CD4-positive, alpha-beta memory T cell (primary cell): ENCODE measurements around the gene GPR143. TPM values are rescaled to one million over a fixed set of nuclear protein-coding genes. Genes with fewer than 3 reads are reported as not detected.

Experiments used
- CTCF ChIA-PET: fragments of 350-600 bp; sonication (Branson Sonifier 250); formaldehyde crosslinking; loops from one replicate; lab custom pipeline; 2021; ENCODE audit warnings: inconsistent platforms; ENCODE audit not compliant: partially characterized antibody; lab: Charles Lee
- POLR2A ChIA-PET: fragments of 350-600 bp; sonication (Branson Sonifier 250); formaldehyde crosslinking; loops from one replicate; lab custom pipeline; 2021; ENCODE audit not compliant: partially characterized antibody; lab: Charles Lee
- DNase-seq, 5 donors: peaks; one replicate each; pipeline versions ENCODE4 v3.0.0 to v3.0.0-alpha.2; 2020 to 2022; ENCODE audit warnings: mixed read lengths in 1 of 5
- H3K27ac ChIP-seq: one replicate; pipeline ENCODE4 v1.7.0; 2013; ENCODE audit warnings: low read depth, low read length
- H3K27me3 ChIP-seq: 2 replicates; pipeline ENCODE4 v1.7.0; 2013; ENCODE audit warnings: mild to moderate bottlenecking, low read length, moderate library complexity; ENCODE audit not compliant: insufficient read depth
- H3K36me3 ChIP-seq: 2 replicates; pipeline ENCODE4 v1.7.0; 2013; ENCODE audit warnings: mild to moderate bottlenecking, low read length, moderate library complexity; ENCODE audit not compliant: insufficient read depth
- H3K4me1 ChIP-seq: 2 replicates; pipeline ENCODE4 v1.7.0; 2013; ENCODE audit warnings: mild to moderate bottlenecking, low read length, moderate library complexity; ENCODE audit not compliant: insufficient read depth
- H3K4me3 ChIP-seq, 2 donors: one replicate each; pipeline ENCODE4 v1.7.0; 2013; ENCODE audit warnings: low read length in 2 of 2, mild to moderate bottlenecking in 1 of 2
- H3K9me3 ChIP-seq, 2 donors: one replicate each; pipeline ENCODE4 v1.7.0; 2013; ENCODE audit warnings: low read length in 2 of 2, control low read depth in 1 of 2; ENCODE audit not compliant: control insufficient read depth in 1 of 2
- H3K27ac Mint-ChIP-seq, 7 donors: one replicate each; pipeline ENCODE4 v1.8.0; 2020 to 2021; ENCODE audit warnings: mixed read lengths in 7 of 7, mild to moderate bottlenecking in 6 of 7, inconsistent platforms in 3 of 7, moderate library complexity in 3 of 7
- H3K27me3 Mint-ChIP-seq, 2 donors: one replicate each; pipeline ENCODE4 v1.8.0; 2020 to 2021; ENCODE audit warnings: mixed read lengths in 2 of 2
- H3K36me3 Mint-ChIP-seq, 2 donors: one replicate each; pipeline ENCODE4 v1.8.0; 2020 to 2021; ENCODE audit warnings: mixed read lengths in 2 of 2, inconsistent platforms in 1 of 2, mild to moderate bottlenecking in 1 of 2
- H3K4me1 Mint-ChIP-seq, 4 donors: one replicate each; pipeline ENCODE4 v1.8.0; 2020 to 2021; ENCODE audit warnings: mixed read lengths in 4 of 4, mild to moderate bottlenecking in 1 of 4
- H3K4me3 Mint-ChIP-seq, 8 donors: one replicate each; pipeline ENCODE4 v1.8.0; 2020 to 2021; ENCODE audit warnings: mixed read lengths in 8 of 8, mild to moderate bottlenecking in 7 of 8, moderate library complexity in 6 of 8, inconsistent platforms in 3 of 8
- H3K9me3 Mint-ChIP-seq, 8 donors: one replicate each; pipeline ENCODE4 v1.8.0; 2020 to 2021; ENCODE audit warnings: mixed read lengths in 8 of 8, mild to moderate bottlenecking in 5 of 8, inconsistent platforms in 3 of 8, moderate library complexity in 1 of 8
- intact Hi-C: fragments of 100-400 bp; cut with micrococcal nuclease; formaldehyde crosslinking; loops from one replicate; pipeline ENCODE4 v1.15.1; 2023
- polyA plus RNA-seq, 2 donors: library from polyadenylated mRNA; unstranded; fragments of 300-500 nt; fragmentation: Illumina TruSeq; gene quantifications; one replicate each; pipeline ENCODE4 v1.2.3, GENCODE V29; 2021
- total RNA-seq, 2 experiments: library from RNA; stranded (reverse); gene quantifications; one replicate each; pipeline ENCODE4 v1.2.3, GENCODE V29; 2021

GPR143 gene
- total and polyA plus RNA-seq, 4 experiments from 2014 or later, result 0.10 to 0.21 TPM; not detected in 2

DNA sequence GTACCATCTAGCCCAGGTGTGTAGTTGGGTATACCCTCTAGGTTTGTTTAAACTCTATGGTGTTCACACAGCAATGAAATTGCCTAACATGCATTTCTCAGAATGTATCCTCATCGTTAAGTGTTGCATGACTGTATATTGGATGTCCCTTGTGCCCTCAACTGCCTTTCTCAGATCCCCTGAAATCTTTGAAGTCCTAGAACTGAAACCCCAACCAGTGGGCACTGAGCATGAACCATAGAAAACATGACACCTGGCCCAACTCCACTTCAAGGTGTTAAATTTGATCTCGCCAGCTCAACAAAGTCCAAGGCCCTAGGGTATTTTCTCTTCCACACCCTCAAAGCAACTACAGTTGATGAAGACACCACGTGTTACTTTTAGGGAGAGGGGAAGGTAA lies 35.6 kb downstream of the GPR143 start:
- CTCF ChIA-PET, result no interaction called here

DNA sequence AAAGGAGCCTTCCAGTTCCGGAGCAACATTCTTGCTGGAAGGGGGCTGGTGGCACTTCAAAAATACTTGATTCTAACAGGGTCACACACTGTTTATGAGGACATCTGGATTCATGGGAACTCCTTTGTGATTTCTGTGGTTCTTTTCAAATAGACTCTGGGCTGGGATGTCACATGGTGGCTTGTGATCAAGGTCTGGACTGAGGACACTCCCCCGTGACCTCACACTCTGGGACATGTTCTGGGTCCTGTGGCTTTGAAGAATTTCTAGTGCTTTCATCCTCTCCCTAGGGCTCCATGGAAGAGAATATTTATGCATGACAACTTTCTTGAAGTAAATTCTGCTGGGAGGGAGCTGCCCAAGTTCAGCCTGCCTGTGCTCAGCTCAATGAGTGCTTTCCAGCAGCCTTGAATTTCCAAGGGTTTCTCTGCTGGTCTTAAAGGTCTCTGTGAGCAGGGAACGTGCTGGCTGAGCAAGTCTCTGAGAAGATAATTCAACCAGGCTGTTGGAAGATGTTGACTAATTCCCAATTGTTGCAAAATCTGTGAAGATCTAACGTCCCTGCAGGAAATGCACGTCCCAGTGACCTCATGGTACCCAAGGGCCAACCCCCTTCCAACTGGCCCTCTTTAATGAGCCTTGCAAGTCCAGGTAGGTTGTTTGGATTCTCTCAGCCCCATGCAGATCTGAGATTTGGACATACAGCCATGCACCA lies 36.3 kb downstream of the GPR143 start:
- intact Hi-C loops, result no loop called here
- ChIA-PET POLR2A (no interaction called here), CTCF (no interaction called here)
- Histone ChIP-seq H3K27ac (no peak overlapping the region), H3K27me3 (no peaks in the 10 kb centered on the region), H3K9me3 (no peaks in the 10 kb centered on the region), H3K36me3 (no peaks in the 10 kb centered on the region), H3K4me1 (no peaks in the 10 kb centered on the region), H3K4me3 (no peak overlapping the region)
- Mint-ChIP-seq H3K36me3 (peaks cover 1 to 3% of the 10 kb centered on the region in 2 donors), H3K9me3 (peaks cover 0 to 39% (median 28%) of the 10 kb centered on the region in 8 donors), H3K27me3 (no peaks in the 10 kb centered on the region), H3K4me3 (no peak overlapping the region), H3K4me1 (no peaks in the 10 kb centered on the region), H3K27ac (no peak overlapping the region)
- no peak for DNase-seq

More for the DNA sequence above, 35.6 kb downstream of the GPR143 start:
- Mint-ChIP-seq H3K27me3 (no peaks in the 10 kb centered on the region), H3K4me3 (no peak overlapping the region), H3K4me1 (no peaks in the 10 kb centered on the region), H3K36me3 (peaks cover 1 to 3% of the 10 kb centered on the region in 2 donors), H3K27ac (no peak overlapping the region), H3K9me3 (peaks cover 0 to 32% (median 26%) of the 10 kb centered on the region in 8 donors)
- POLR2A ChIA-PET, result no interaction called here
- intact Hi-C loops, result no loop called here
- Histone ChIP-seq H3K4me1 (no peaks in the 10 kb centered on the region), H3K27me3 (no peaks in the 10 kb centered on the region), H3K4me3 (no peak overlapping the region), H3K27ac (no peak overlapping the region), H3K36me3 (no peaks in the 10 kb centered on the region), H3K9me3 (no peaks in the 10 kb centered on the region)
- no peak for DNase-seq

DNA sequence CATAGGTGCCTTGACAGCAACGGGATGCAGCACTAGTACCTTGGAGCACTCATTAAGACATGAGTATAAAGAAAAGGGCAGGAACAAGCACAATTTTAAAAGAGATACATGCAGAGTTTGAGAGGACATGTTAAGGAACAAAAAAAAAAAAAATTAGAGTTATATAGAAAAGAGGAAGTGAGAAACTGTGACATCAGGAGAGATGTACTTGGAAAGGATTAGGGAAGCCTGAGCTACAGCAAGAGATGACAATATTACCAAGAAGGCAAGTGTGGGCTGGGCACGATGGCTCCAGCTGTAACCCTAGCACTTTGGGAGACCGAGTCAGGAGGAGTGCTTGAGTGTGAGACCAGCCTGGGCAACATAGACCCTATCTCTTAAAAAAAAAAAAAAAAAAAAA lies 37.4 kb downstream of the GPR143 start:
- Mint-ChIP-seq H3K36me3 (peaks cover 3 to 6% of the 10 kb centered on the region in 2 donors), H3K27me3 (no peaks in the 10 kb centered on the region), H3K4me1 (no peaks in the 10 kb centered on the region), H3K27ac (no peak overlapping the region), H3K9me3 (peaks cover 0 to 47% (median 31%) of the 10 kb centered on the region in 8 donors), H3K4me3 (no peak overlapping the region)
- POLR2A ChIA-PET, result no interaction called here
- H3K4me1 ChIP-seq, result no peaks in the 10 kb centered on the region
- H3K27me3 ChIP-seq, result no peaks in the 10 kb centered on the region
- intact Hi-C loops, result no loop called here
- no peak for DNase-seq
- H3K27ac ChIP-seq, result no peak overlapping the region
- no peaks in the 10 kb centered on the region for H3K9me3 ChIP-seq
- H3K36me3 ChIP-seq, result no peaks in the 10 kb centered on the region
- CTCF ChIA-PET, result no interaction called here
- H3K4me3 ChIP-seq, result no peak overlapping the region

DNA sequence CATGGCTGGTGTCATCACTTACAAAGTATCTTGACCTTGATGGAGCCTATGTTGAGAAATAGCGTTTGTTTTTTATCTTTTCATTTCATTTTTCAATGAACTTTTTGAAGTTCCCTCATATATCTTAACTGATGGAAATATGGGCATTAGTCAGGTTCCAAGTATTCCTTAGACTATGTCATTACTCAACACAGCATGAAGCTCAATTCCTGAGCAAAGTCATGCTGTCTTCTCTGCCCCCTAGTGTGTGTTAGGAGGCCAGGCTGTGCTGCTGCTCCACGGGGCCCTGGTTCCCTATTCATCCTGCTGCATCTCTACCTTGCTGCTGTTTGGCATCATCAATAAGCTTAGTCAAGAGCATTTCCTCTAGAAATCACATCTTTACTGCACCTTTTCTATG lies 40.9 kb downstream of the GPR143 start:
- POLR2A ChIA-PET, result no interaction called here
- Histone ChIP-seq H3K4me1 (no peaks in the 10 kb centered on the region), H3K4me3 (no peak overlapping the region), H3K36me3 (no peaks in the 10 kb centered on the region), H3K9me3 (peaks cover 0 to 6% of the 10 kb centered on the region in 2 donors), H3K27ac (no peak overlapping the region), H3K27me3 (no peaks in the 10 kb centered on the region)
- no peak overlapping the region for H3K4me3 Mint-ChIP-seq
- H3K27ac Mint-ChIP-seq, result no peak overlapping the region
- peaks cover 0 to 76% (median 48%) of the 10 kb centered on the region in 8 donors for H3K9me3 Mint-ChIP-seq
- no peaks in the 10 kb centered on the region for H3K27me3 Mint-ChIP-seq
- intact Hi-C loops, result no loop called here
- CTCF ChIA-PET, result no interaction called here
- H3K36me3 Mint-ChIP-seq, result peaks cover 23 to 27% of the 10 kb centered on the region in 2 donors
- H3K4me1 Mint-ChIP-seq, result no peaks in the 10 kb centered on the region
- DNase-seq, result no peak

DNA sequence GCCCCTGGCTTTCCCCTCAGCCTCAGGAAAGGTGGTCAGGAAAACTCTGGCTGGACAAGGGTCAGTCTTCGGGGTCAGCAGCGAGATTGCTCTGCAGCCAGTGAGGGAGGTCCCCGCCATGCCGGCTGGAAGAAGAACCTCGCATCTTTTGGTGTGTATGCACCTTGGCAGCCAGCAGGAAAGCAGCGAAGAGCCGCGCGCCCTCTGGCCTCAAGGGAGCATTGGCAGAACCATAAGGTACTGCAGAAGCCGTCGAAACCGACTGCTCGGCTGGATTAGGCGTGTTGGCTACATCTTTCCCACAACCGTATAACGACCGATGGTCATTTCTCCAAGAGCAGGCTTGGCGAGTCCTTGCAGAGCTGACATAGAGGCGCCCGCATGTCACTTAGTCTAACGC lies 48.3 kb downstream of the GPR143 start:
- ChIA-PET POLR2A (no interaction called here), CTCF (no interaction called here)
- no peaks in the 10 kb centered on the region for H3K36me3 ChIP-seq
- H3K4me1 Mint-ChIP-seq, result no peaks in the 10 kb centered on the region
- H3K27me3 ChIP-seq, result no peaks in the 10 kb centered on the region
- intact Hi-C loops, result no loop called here
- DNase-seq, result no peak
- peaks cover 42 to 77% of the 10 kb centered on the region in 2 donors for H3K36me3 Mint-ChIP-seq
- H3K4me3 ChIP-seq, result no peak overlapping the region
- no peaks in the 10 kb centered on the region for H3K27me3 Mint-ChIP-seq
- peaks cover 0 to 4% of the 10 kb centered on the region in 2 donors for H3K9me3 ChIP-seq
- no peak overlapping the region for H3K27ac Mint-ChIP-seq
- H3K4me3 Mint-ChIP-seq, result no peak overlapping the region
- peaks cover 0 to 24% (median 13%) of the 10 kb centered on the region in 8 donors for H3K9me3 Mint-ChIP-seq
- no peak overlapping the region for H3K27ac ChIP-seq
- no peaks in the 10 kb centered on the region for H3K4me1 ChIP-seq

DNA sequence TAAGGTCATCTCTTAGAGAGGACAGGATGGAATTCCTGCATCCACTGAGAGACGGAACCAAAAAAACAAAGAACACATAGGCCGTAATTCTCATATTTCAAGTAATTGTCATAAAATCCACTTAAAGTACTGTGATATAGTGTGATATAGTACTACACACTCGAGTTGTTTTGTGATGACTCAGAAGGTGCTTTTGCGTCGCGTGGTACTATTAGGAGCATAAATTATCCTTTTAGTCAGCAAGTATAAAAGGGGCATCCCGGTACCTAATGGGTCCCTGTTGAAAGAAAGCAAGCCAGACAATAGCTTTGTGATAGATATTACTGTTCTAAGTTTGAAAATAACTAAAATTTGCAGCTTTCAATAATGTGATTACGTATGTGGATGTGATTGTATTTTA lies 55.3 kb downstream of the GPR143 start:
- intact Hi-C loops, result no loop called here
- CTCF ChIA-PET, result interaction anchor here (1.0 to 1.2 kb wide), 2 partner anchors 737 to 963 kb away, joined by 3 read pairs; no protein-coding TSS in a partner anchor
- peaks cover 16 to 32% of the 10 kb centered on the region in 2 donors for H3K36me3 Mint-ChIP-seq
- H3K9me3 Mint-ChIP-seq, result peaks cover 0 to 1% (median 0%) of the 10 kb centered on the region in 8 donors
- peaks cover 5 to 13% (median 11%) of the 10 kb centered on the region in 4 donors for H3K4me1 Mint-ChIP-seq
- H3K27me3 Mint-ChIP-seq, result no peaks in the 10 kb centered on the region
- H3K4me3 Mint-ChIP-seq, result no peak overlapping the region
- no peaks in the 10 kb centered on the region for H3K27me3 ChIP-seq
- H3K9me3 ChIP-seq, result no peaks in the 10 kb centered on the region
- POLR2A ChIA-PET, result no interaction called here
- H3K4me3 ChIP-seq, result no peak overlapping the region
- DNase-seq, result no peak
- H3K4me1 ChIP-seq, result peaks cover 6% of the 10 kb centered on the region
- H3K27ac Mint-ChIP-seq, result no peak overlapping the region
- H3K36me3 ChIP-seq, result peaks cover 16% of the 10 kb centered on the region
- no peak overlapping the region for H3K27ac ChIP-seq

DNA sequence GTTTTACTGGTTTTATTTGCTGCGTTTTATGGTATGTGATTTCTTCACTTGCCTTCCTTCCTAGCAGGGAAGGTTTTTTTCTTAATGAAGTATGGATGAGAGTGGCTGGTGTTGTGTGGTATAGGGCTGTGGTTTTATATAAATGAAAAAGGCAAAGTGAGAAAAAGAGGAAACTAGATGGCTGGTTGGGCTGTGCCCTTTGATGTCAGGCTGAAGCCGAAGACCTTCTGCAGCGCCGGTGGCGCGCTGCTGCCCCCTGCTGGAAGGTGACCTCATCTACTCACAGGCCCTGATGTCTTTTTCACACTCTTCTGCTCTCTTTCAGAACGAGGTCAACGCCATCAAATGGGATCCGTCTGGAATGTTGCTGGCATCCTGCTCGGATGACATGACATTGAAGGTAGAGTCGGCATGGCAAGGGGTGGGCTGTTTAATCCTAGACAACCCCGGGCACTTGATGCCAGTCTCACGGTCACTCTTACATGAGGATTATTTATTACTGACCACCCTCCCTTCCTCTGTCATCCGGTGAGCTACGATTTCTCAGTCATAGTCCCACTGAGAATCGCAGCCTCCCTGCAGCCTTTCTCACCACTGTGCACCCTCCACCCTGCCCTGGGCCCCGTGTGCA lies 56.6 kb downstream of the GPR143 start:
- H3K36me3 Mint-ChIP-seq, result peaks cover 19 to 32% of the 10 kb centered on the region in 2 donors
- no peaks in the 10 kb centered on the region for H3K27me3 Mint-ChIP-seq
- Histone ChIP-seq H3K36me3 (peaks cover 16% of the 10 kb centered on the region), H3K27me3 (no peaks in the 10 kb centered on the region), H3K4me3 (no peak overlapping the region), H3K9me3 (no peaks in the 10 kb centered on the region), H3K27ac (no peak overlapping the region), H3K4me1 (peaks cover 6% of the 10 kb centered on the region)
- CTCF ChIA-PET, result interaction anchor here (0.6 to 1.2 kb wide), 4 partner anchors 736 to 962 kb away, joined by 3 to 5 read pairs (median 3); no protein-coding TSS in a partner anchor
- peaks cover 5 to 13% (median 11%) of the 10 kb centered on the region in 4 donors for H3K4me1 Mint-ChIP-seq
- intact Hi-C loops, result loop anchor here (1.0 to 2.0 kb wide), 6 partner anchors 246 to 966 kb away; no protein-coding TSS in a partner anchor
- H3K4me3 Mint-ChIP-seq, result peak overlapping the region in 3 of 8 donors; percentile 7 to 57 (median 35)
- POLR2A ChIA-PET, result no interaction called here
- DNase-seq, result peak; percentile 71 to 80 (median 79)
- peak overlapping the region in 4 of 7 donors; percentile 14 to 92 (median 42) for H3K27ac Mint-ChIP-seq
- H3K9me3 Mint-ChIP-seq, result peaks cover 0 to 4% (median under 1%) of the 10 kb centered on the region in 8 donors
